ENCODE data around the gene WDR88. TPM values are rescaled to one million over a fixed set of nuclear protein-coding genes. Genes with fewer than 3 reads are reported as not detected.

WDR88 gene
- total RNA-seq, 1 experiment from 2014 or later = 0.20 TPM

- H3K4me1 Mint-ChIP-seq (ENCODE audit: low read depth, unreplicated experiment) = no peaks in the 10 kb centered on the region
- ChIA-PET CTCF (interaction anchor here (1.1 kb wide), 1 partner anchor 28 kb away, joined by 4 read pairs; no protein-coding TSS in a partner anchor), POLR2A (no interaction called here)
- Histone ChIP-seq H3K36me3 (ENCODE audit: control insufficient read depth, insufficient read depth, low read length) (no peaks in the 10 kb centered on the region), H3K27me3 (replicated peaks; ENCODE audit: control insufficient read depth, insufficient read depth, low read length) (no peaks in the 10 kb centered on the region), H3K4me3 (ENCODE audit: low read depth, low read length) (no peak overlapping the region), H3K4me1 (no peaks in the 10 kb centered on the region), H3K9me3 (no peaks in the 10 kb centered on the region)
- H3K4me3 Mint-ChIP-seq (ENCODE audit: unreplicated experiment) = no peak overlapping the region
- DNase-seq = no peak
- intact Hi-C loops (cut with micrococcal nuclease; ENCODE audit: unreplicated experiment) = no loop called here
- no peak for TF ChIP-seq CTCF (IDR thresholded peaks at IDR 0.05; ENCODE audit: insufficient read depth in 1 of 2, low read depth in 1 of 2, low read length in 1 of 2, severe bottlenecking in 1 of 2, unreplicated experiment in 1 of 2)
- H3K36me3 Mint-ChIP-seq (ENCODE audit: insufficient read depth, unreplicated experiment) = no peaks in the 10 kb centered on the region
- no peaks in the 10 kb centered on the region for H3K9me3 Mint-ChIP-seq (ENCODE audit: unreplicated experiment)
- no TSS peak for BruUV-seq (replicated peaks)
- no peaks in the 10 kb centered on the region for H3K27me3 Mint-ChIP-seq (ENCODE audit: insufficient read depth, unreplicated experiment)
- no peak overlapping the region for H3K27ac Mint-ChIP-seq (ENCODE audit: unreplicated experiment)
These were observed 80.0 kb downstream of the WDR88 start for GRCh38 chr19:33211794-33212435.

- H3K27me3 Mint-ChIP-seq (ENCODE audit: insufficient read depth, unreplicated experiment) = no peaks in the 10 kb centered on the region
- ChIA-PET POLR2A (interaction anchor here (0.6 kb wide), 1 partner anchor 36 kb away, joined by 3 read pairs; no protein-coding TSS in a partner anchor), CTCF (no interaction called here)
- H3K4me3 Mint-ChIP-seq (ENCODE audit: unreplicated experiment) = no peak overlapping the region
- intact Hi-C loops (cut with micrococcal nuclease; ENCODE audit: unreplicated experiment) = no loop called here
- no peaks in the 10 kb centered on the region for H3K36me3 ChIP-seq (ENCODE audit: control insufficient read depth, insufficient read depth, low read length)
- H3K4me1 Mint-ChIP-seq (ENCODE audit: low read depth, unreplicated experiment) = no peaks in the 10 kb centered on the region
- H3K4me3 ChIP-seq (ENCODE audit: low read depth, low read length) = no peak overlapping the region
- H3K36me3 Mint-ChIP-seq (ENCODE audit: insufficient read depth, unreplicated experiment) = no peaks in the 10 kb centered on the region
- no peak for DNase-seq
- H3K27me3 ChIP-seq (replicated peaks; ENCODE audit: control insufficient read depth, insufficient read depth, low read length) = no peaks in the 10 kb centered on the region
- BruUV-seq (replicated peaks) = no TSS peak
- H3K4me1 ChIP-seq = no peaks in the 10 kb centered on the region
- no peaks in the 10 kb centered on the region for H3K9me3 ChIP-seq
- no peak for TF ChIP-seq CTCF (IDR thresholded peaks at IDR 0.05; ENCODE audit: insufficient read depth in 1 of 2, low read depth in 1 of 2, low read length in 1 of 2, severe bottlenecking in 1 of 2, unreplicated experiment in 1 of 2)
- H3K9me3 Mint-ChIP-seq (ENCODE audit: unreplicated experiment) = no peaks in the 10 kb centered on the region
- H3K27ac Mint-ChIP-seq (ENCODE audit: unreplicated experiment) = no peak overlapping the region
These were observed 80.7 kb downstream of the WDR88 start for GRCh38 chr19:33212436-33213172.

GRCh38 chr19:33214596-33214995 is 82.7 kb downstream of the WDR88 start:
- H3K9me3 ChIP-seq = no peaks in the 10 kb centered on the region
- peak in 1 of 2 experiments; percentile 28 for DNase-seq
- intact Hi-C loops (cut with micrococcal nuclease; ENCODE audit: unreplicated experiment) = no loop called here
- H3K4me3 ChIP-seq (ENCODE audit: low read depth, low read length) = no peak overlapping the region
- no TSS peak for BruUV-seq (replicated peaks)
- Mint-ChIP-seq H3K36me3 (ENCODE audit: insufficient read depth, unreplicated experiment) (no peaks in the 10 kb centered on the region), H3K4me1 (ENCODE audit: low read depth, unreplicated experiment) (no peaks in the 10 kb centered on the region), H3K4me3 (ENCODE audit: unreplicated experiment) (no peak overlapping the region), H3K27ac (ENCODE audit: unreplicated experiment) (no peak overlapping the region), H3K27me3 (ENCODE audit: insufficient read depth, unreplicated experiment) (no peaks in the 10 kb centered on the region), H3K9me3 (ENCODE audit: unreplicated experiment) (no peaks in the 10 kb centered on the region)
- H3K27me3 ChIP-seq (replicated peaks; ENCODE audit: control insufficient read depth, insufficient read depth, low read length) = no peaks in the 10 kb centered on the region
- TF ChIP-seq CTCF (IDR thresholded peaks at IDR 0.05; ENCODE audit: insufficient read depth in 1 of 2, low read depth in 1 of 2, low read length in 1 of 2, severe bottlenecking in 1 of 2, unreplicated experiment in 1 of 2) = peak in 1 of 2 experiments; percentile 15
- CTCF ChIA-PET = interaction anchor here (0.6 to 1.1 kb wide), 3 partner anchors 30 to 189 kb away, joined by 3 to 4 read pairs (median 4); no protein-coding TSS in a partner anchor
- no peaks in the 10 kb centered on the region for H3K36me3 ChIP-seq (ENCODE audit: control insufficient read depth, insufficient read depth, low read length)
- POLR2A ChIA-PET = no interaction called here
- H3K4me1 ChIP-seq = no peaks in the 10 kb centered on the region

Data from Caco-2 (cell line).